Mucosa of stomach (tissue), 1 donor: ENCODE data around the gene C3orf33.
"Not testable (repeated sequence)": the region's sequence is repeated elsewhere in the genome, so short reads cannot be mapped to it uniquely, and the experiment has no call there.

Source experiments
- H3K27me3 ChIP-seq: one replicate; pipeline ENCODE4 v1.7.0; 2013; ENCODE audit warnings: mild to moderate bottlenecking, low read length; ENCODE audit not compliant: control insufficient read depth, insufficient read depth
- H3K36me3 ChIP-seq: one replicate; pipeline ENCODE4 v1.7.0; 2013; ENCODE audit warnings: low read length; ENCODE audit not compliant: control insufficient read depth, insufficient read depth
- H3K4me1 ChIP-seq: one replicate; pipeline ENCODE4 v1.7.0; 2013; ENCODE audit warnings: mild to moderate bottlenecking, low read length; ENCODE audit not compliant: control insufficient read depth, insufficient read depth
- H3K4me3 ChIP-seq: one replicate; pipeline ENCODE4 v1.7.0; 2013; ENCODE audit warnings: low read length
- H3K9ac ChIP-seq: one replicate; pipeline ENCODE4 v1.7.0; 2013; ENCODE audit warnings: mild to moderate bottlenecking, low read length, moderate library complexity
- H3K9me3 ChIP-seq: one replicate; pipeline ENCODE4 v1.7.0; 2013; ENCODE audit warnings: mild to moderate bottlenecking, low read length, moderate library complexity; ENCODE audit not compliant: control insufficient read depth
- donor health status: Pancreatic carcinoma.

Gene C3orf33, protein sequence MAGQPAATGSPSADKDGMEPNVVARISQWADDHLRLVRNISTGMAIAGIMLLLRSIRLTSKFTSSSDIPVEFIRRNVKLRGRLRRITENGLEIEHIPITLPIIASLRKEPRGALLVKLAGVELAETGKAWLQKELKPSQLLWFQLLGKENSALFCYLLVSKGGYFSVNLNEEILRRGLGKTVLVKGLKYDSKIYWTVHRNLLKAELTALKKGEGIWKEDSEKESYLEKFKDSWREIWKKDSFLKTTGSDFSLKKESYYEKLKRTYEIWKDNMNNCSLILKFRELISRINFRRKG

DNA sequence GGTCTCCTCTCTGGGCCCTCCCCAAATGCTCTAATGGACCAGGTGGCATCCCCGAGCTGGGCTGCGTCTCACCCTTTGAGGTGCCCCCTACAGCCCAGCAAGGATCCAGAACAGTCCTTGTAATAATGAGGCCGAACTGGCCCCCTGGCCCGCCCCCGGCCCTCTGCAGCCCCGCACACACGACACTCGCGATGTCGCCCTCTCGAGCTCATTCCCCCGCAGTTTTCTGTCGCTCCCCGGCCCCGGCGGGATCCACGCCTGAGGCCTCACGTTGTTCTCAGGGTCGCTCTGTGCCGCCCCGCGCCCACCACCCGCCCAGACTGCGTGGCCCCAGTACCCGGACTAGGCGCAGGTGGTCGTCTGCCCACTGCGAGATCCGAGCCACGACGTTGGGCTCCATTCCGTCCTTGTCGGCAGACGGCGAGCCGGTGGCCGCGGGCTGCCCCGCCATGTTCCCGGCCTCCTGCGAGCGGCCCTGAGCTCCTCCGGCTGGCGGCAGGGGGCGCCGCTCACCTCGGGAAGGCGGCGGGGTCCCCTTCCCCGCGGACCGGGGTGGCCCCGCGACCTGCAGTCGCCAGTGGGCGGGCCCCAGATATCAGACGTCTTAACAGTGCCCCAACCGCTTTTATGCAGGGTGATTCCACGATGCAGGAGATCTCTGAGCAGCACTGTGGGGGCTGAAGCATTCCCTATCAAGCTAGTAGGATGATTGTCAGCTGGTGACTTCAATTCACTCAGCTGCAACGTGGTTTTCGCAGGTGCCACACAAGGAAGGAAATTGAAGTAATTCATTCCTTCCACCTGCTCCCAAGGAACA, at the start of gene C3orf33:
C3orf33 (minus strand) TSS at position 477 of the 817 bp plus-strand sequence; CDS start at position 451, 26 bp downstream.
- Histone ChIP-seq H3K4me1 (no peaks in the 10 kb centered on the region), H3K9ac (peak within 1 kb of the TSS; percentile 88), H3K9me3 (no peaks in the 10 kb centered on the region), H3K36me3 (no peaks in the 10 kb centered on the region), H3K27me3 (no peaks in the 10 kb centered on the region), H3K4me3 (peak within 1 kb of the TSS; percentile 60)

DNA sequence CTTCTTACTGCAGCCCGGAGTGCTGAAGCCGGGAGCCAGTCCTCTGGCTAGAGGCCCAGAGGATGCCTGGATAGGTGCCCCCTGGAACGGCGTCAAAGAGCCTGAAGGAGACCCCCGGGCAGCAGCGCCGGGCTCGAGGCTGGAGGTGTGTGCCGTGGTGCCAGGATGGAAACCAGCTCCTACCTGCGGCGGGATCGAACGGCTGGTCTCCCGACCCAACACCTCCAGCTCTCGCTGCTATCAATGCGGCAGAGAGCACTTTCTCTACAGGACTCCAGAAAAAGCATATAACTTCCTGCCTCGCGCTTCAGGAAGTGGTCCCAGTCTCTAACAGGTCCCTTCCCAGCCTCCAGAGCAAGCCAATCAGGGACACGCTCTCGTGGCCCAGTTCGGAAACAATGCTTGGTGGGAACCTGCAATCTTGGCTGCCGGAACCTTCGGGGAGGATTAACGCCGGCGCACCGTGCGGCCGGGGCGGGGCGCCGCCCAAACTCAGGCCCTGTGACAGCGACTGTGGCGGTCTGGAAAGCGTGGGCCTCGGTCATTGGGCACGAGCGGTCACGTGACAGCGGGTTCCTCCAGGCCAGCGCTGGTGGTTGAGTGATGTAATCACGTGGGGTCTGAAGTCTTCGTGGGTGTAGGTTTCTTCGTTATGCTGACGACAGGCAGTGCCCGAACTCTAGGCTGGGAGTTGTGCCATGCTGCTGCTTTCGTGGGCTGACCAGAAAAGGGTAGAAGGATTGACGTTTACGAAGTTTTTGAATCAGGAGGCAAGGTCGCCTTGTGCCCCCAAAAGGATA, 48.3 kb upstream of the C3orf33 start, which contains the start of gene SLC33A1:
SLC33A1 (minus strand) TSS at position 287 of the 800 bp plus-strand sequence. CDS start 430 bp downstream, outside the sequence.
- Histone ChIP-seq H3K4me1 (peaks cover 15% of the 10 kb centered on the region), H3K4me3 (peak within 1 kb of the TSS; percentile 89), H3K27me3 (no peaks in the 10 kb centered on the region)

DNA sequence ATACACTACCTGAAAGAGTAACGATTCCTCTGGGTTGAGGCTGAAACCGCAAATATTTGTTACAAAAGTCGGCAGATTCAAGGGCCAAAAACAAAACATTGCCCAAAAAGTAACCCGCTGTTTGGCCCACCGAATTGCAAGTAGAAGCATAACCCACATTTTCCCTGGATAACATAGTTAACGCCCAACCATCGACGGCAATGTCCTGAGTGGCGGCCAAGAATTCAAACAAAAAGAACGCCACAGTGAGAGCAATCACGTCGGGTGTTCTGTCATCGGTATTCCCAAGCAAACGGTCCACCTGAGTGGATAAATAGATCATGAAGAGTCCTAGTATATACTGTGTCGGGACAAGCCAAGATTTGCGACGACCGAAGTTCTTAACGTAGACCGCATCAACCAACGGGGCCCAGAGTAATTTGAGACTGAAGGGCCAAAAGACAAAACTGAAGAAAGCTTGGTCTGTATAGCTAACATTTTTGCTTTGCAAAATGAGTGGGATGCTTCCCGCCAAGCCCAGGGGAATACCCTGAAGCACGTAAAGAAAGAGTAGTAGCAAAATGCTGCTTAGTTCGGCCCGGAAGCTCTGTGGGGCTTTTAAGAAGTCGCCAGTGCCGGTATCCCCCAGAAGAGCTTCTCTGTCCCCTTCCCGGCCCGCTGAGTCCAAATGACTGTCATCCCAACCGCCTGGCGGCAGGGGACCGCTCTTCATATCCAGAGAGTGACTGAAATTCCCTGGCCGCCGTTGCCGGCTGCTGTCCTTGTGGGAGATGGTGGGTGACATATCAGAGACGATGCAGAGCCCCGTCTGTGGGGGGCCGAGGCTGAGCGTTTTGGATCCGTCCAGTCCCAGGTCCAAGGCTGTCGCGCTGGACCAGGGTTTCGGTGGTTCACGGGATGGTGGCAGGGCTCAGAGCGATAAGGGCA, 47.4 kb upstream of the C3orf33 start:
- H3K9ac ChIP-seq: peak overlapping the region; percentile 96
- peak overlapping the region; percentile 89 for H3K4me3 ChIP-seq
- no peaks in the 10 kb centered on the region for H3K9me3 ChIP-seq
- H3K36me3 ChIP-seq: no peaks in the 10 kb centered on the region
- H3K27me3 ChIP-seq: no peaks in the 10 kb centered on the region
- H3K4me1 ChIP-seq: peaks cover 15% of the 10 kb centered on the region

More for the DNA sequence above, 48.3 kb upstream of the C3orf33 start, which contains the start of gene SLC33A1:
- peak within 1 kb of the TSS; percentile 96 for H3K9ac ChIP-seq
- H3K9me3 ChIP-seq: no peaks in the 10 kb centered on the region
- no peaks in the 10 kb centered on the region for H3K36me3 ChIP-seq

DNA sequence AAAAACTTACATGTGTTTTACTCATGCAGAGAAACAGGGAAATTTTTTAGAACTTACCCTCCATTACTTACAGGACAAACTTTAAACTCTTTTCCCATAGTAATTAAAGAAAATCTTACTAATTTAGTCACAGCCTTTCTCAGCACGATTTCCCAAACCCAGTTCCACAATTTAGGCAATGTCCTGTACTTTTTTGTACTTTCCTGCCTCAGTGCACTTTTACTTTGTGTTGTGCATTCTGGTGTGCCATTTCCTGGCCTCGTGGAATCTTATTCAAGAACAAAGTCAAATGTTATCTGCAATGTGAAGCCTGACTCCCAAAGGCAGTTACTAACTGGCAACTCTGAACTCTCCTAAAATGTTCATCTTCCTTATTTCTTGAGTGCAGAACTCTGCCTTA, 46.3 kb upstream of the C3orf33 start:
- peak overlapping the region; percentile 89 for H3K4me3 ChIP-seq
- no peaks in the 10 kb centered on the region for H3K9me3 ChIP-seq
- peak overlapping the region; percentile 96 for H3K9ac ChIP-seq
- no peaks in the 10 kb centered on the region for H3K36me3 ChIP-seq
- H3K27me3 ChIP-seq: no peaks in the 10 kb centered on the region
- peaks cover 20% of the 10 kb centered on the region for H3K4me1 ChIP-seq

DNA sequence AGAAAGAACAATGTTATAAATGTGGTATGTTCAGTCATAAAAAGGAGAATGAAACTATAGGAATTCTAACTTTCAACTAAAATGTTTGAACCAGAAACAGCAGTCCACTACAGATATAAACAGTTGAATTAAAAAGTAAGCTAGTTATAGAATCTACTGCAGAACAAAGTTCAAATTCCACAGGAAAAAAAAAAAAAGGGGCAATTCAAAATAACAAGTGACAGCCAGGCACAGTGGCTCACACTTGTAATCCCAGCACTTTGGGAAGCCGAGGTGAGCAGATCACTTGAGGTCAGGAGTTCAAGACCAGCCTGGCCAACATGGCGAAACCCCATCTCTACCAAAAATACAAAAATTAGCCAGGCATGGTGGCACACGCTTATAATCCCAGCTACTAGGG, 43.3 kb upstream of the C3orf33 start:
- H3K27me3 ChIP-seq, H3K9ac ChIP-seq, H3K4me3 ChIP-seq, H3K36me3 ChIP-seq, H3K9me3 ChIP-seq: not testable (repeated sequence)
- peaks cover 20% of the 10 kb centered on the region for H3K4me1 ChIP-seq

DNA sequence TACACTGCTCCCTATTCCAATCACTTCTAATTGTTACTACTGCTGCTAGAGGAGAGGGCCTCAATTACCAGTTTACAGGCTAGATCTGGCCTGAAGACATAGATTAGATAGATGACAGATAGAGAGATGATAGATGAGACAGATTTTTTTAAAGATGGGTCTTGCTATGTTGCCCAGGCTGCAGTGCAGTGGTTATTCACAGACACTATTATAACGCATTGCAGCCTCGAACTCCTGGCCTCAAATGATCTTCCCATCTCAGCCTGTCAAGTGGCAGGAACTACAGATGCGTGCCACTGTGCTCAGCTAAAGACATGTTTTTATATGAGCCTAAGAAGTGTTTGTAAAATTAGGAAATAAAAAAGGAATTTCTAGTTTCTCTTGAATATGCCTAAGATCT, 41.9 kb upstream of the C3orf33 start:
- Histone ChIP-seq H3K36me3 (no peaks in the 10 kb centered on the region), H3K9me3 (no peaks in the 10 kb centered on the region), H3K4me3 (no peak overlapping the region), H3K9ac (no peak overlapping the region), H3K27me3 (no peaks in the 10 kb centered on the region), H3K4me1 (peaks cover 20% of the 10 kb centered on the region)

DNA sequence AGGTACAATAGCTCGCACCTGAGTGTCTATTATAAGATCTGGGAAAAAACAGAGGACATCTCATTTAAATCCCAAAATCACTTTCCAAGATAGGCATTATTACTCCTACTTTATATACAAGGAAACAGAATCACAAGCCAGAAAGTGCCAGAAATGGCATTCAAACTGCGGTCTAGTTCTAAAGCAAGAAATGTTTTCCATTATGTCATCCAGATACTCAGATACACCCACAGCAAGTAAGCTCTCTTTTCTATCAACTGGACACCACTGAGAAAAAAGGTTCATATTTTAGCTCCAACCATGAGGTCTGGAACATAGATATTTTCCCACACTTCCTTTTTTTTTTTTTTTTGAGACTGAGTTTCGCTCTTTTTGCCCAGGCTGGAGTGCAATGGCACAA, 40.0 kb upstream of the C3orf33 start:
- Histone ChIP-seq H3K36me3 (no peaks in the 10 kb centered on the region), H3K27me3 (no peaks in the 10 kb centered on the region), H3K4me3 (no peak overlapping the region), H3K9me3 (no peaks in the 10 kb centered on the region), H3K9ac (no peak overlapping the region), H3K4me1 (peaks cover 11% of the 10 kb centered on the region)

DNA sequence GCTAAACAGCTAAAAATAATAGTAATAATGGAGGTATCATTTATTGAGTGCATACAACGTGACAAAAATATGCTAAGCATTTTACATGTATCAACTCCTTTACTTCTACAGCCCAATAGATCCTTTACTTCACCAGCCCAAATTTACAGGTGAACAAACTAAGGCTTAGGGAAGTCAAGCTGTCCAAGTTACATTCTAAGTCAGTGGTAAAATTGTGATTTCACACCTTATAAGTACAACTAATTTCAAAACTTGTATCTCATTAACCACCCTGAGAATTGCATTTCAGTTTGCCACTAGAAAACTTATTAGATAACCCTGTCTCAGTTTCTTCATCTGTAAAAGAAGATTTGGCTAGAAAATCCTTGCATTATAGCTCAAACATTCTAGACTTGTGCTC, 37.5 kb upstream of the C3orf33 start:
- H3K9ac ChIP-seq: no peak overlapping the region
- no peaks in the 10 kb centered on the region for H3K36me3 ChIP-seq
- no peaks in the 10 kb centered on the region for H3K9me3 ChIP-seq
- peaks cover 5% of the 10 kb centered on the region for H3K4me1 ChIP-seq
- no peaks in the 10 kb centered on the region for H3K27me3 ChIP-seq
- H3K4me3 ChIP-seq: no peak overlapping the region

DNA sequence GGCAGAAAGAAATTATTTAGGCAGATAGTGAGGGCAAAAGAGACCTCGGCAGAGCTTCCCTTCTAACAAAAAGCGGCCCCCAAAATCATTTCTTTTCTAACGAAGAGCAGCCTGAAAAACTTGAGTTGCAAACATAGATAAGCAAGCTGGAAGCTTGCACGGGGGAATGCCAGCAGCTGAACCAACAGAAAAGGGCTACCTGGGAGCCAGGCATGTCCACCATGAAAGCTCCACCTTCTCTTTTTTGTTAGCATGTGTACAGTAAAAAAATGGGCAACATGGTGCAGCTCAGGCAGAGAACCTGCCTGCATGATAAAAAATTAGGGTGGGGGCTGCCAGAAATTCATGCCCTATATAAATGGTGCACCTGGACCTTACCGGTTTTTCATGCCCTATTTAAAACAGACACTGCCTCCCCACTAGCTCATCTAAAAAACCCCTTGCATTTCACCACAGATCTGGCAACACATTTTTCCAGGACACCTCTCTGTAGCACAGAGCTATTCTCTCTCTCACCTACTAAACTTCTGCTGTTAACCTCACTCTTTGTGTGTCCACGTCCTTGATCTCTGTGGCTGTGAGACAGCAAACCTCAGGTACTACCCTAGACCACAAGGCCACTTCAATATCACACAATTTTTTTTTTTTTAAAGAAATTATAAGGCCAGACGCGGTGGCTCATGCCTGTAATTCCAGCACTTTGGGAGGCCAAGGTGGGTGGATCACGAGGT, 29.4 kb upstream of the C3orf33 start:
- Histone ChIP-seq H3K36me3 (no peaks in the 10 kb centered on the region), H3K4me1 (no peaks in the 10 kb centered on the region), H3K4me3 (no peak overlapping the region), H3K27me3 (no peaks in the 10 kb centered on the region), H3K9me3 (no peaks in the 10 kb centered on the region), H3K9ac (no peak overlapping the region)

DNA sequence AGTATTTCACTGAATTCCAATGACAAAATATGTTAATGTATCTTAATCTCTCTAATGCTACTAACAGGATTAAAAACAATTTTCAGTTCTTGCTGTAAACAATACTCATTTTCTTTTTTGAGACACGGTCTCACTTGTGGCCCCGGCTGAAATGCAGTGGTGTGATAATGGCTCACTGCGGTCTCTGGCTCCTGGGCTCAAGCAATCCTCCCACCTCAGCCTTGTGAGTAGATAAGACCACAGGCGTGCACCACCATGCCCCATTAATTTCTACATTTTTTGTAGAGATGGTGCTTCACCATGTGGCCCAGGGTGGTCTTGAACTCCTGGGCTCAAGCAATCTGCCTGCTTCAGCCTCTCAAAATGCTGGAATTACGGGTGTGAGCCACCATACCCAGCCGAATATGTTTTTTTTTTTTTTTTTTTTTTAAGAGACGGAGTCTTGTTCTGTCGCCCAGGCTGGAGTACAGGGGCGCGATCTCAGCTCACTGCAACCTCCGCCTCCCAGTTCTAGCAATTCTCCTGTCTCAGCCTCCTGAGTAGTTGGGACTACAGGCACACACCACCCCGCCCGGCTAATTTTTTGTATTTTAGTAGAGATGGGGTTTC, 22.5 kb upstream of the C3orf33 start:
- not testable (repeated sequence) for H3K9me3 ChIP-seq, H3K36me3 ChIP-seq, H3K4me3 ChIP-seq, H3K9ac ChIP-seq, H3K4me1 ChIP-seq, H3K27me3 ChIP-seq
